DMS153 treated with DMSO at 0.1 percent for 48 hours (cell line): ENCODE data around the gene KCNQ1.

Experiments used
- DNase-seq: peaks from one replicate; lab custom pipeline; 2025; ENCODE audit not compliant: unreplicated experiment; lab: John Stamatoyannopoulos, UW

Gene KCNQ1

GRCh38 chr11:2752923-2753322 lies 308.1 kb downstream of the KCNQ1 start:
- no peak for DNase-seq

- no peak for DNase-seq
These were observed 309.2 kb downstream of the KCNQ1 start for GRCh38 chr11:2754008-2754407.

- DNase-seq = no peak
These were observed 310.3 kb downstream of the KCNQ1 start for GRCh38 chr11:2755071-2755470.

- DNase-seq = no peak
These were observed 313.9 kb downstream of the KCNQ1 start for GRCh38 chr11:2758751-2759150.

- DNase-seq = no peak
These were observed 314.7 kb downstream of the KCNQ1 start for GRCh38 chr11:2759228-2760195.

- DNase-seq = no peak
These were observed 315.5 kb downstream of the KCNQ1 start for GRCh38 chr11:2760196-2760871.

- no peak for DNase-seq
These were observed 316.6 kb downstream of the KCNQ1 start for GRCh38 chr11:2761131-2762030.

GRCh38 chr11:2762031-2762380 lies 317.2 kb downstream of the KCNQ1 start:
- no peak for DNase-seq

- no peak for DNase-seq
These were observed 317.6 kb downstream of the KCNQ1 start for GRCh38 chr11:2762451-2762850.

- DNase-seq = no peak
These were observed 319.2 kb downstream of the KCNQ1 start for GRCh38 chr11:2763984-2764383.

GRCh38 chr11:2765491-2765890 lies 320.7 kb downstream of the KCNQ1 start:
- DNase-seq = no peak

- no peak for DNase-seq
These were observed 321.4 kb downstream of the KCNQ1 start for GRCh38 chr11:2766166-2766565.

- DNase-seq = no peak
These were observed 322.3 kb downstream of the KCNQ1 start for GRCh38 chr11:2767071-2767470.

- no peak for DNase-seq
These were observed 323.0 kb downstream of the KCNQ1 start for GRCh38 chr11:2767801-2768200.

GRCh38 chr11:2768471-2769408 lies 323.9 kb downstream of the KCNQ1 start:
- DNase-seq = no peak

GRCh38 chr11:2769409-2770095 lies 324.7 kb downstream of the KCNQ1 start:
- DNase-seq = no peak

- no peak for DNase-seq
These were observed 325.4 kb downstream of the KCNQ1 start for GRCh38 chr11:2770096-2770751.

GRCh38 chr11:2770761-2771301 lies 326.0 kb downstream of the KCNQ1 start:
- no peak for DNase-seq
